Measurements from ENCODE around the gene CRBN. TPM values are rescaled to one million over a fixed set of nuclear protein-coding genes. Genes with fewer than 3 reads are reported as not detected.

Gene CRBN
- total and polyA plus RNA-seq, 2 of the 13 experiments (the other 11 are each of a cell fraction or from before 2014, with no cell fraction given) = 30.8 to 36.1 TPM

DNA sequence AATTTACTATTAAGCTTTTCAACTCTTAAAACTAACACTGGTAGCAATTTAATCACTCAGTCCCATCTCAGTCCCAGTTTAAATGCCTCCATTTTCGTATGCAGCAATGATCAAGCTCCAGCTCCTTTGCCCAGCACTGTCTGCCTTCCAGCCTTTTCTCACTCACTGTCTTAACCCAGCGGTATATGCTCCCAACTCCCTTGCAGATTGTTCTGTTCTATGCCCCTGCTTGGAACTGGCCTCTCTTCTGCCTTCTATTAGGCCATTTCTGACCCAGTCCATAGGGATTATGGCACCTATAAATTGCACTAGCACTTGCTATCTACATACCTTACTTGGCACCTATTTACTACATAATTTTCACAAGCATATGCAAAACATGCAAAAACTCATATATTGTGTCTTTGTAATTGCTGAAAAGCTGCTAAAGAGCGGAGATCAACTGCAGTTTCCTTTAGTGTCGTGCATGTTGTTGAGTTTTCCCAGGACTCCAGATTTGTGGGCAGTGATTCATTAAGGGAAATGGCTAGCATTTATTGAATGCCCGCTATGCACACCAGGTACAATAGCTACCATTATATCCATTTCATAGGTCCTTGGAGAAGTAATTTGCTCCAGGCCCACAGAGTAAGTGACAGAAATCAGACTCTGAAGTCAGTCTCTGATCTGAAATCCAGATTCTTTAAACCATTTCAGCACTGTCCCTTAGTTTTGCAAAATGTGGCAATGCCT is 24.4 kb downstream of the CRBN start:
- POLR2A ChIA-PET = no interaction called here
- Histone ChIP-seq H3K79me2 (ENCODE audit: insufficient read depth, low read length) (no peaks in the 10 kb centered on the region), H3K36me3 (replicated peaks in 1 of 2; ENCODE audit: control insufficient read depth in 1 of 2, insufficient read depth in 2 of 2, low read length in 2 of 2) (peaks cover 3 to 69% of the 10 kb centered on the region in 2 experiments)

DNA sequence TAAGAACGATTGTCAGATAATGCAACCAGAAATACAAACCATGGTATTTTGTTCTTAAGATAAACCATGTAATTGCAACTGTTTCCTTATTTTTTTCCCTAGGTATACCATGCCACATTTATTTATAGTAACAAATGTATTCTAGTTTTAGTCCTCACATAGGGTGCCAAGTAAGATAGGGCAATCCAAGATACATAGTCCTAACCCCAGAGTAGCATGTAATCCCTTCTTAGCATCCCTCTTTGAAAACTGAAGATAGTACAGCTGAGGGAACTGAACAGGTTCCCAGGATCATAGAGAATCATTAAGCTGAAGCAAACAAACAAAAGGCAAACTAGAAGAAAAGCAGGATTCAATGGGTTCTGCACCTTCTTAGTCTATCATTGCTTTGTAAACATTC is 28.0 kb downstream of the CRBN start:
- peak; percentile 77 for TF ChIP-seq RBM22 (optimal IDR thresholded peaks at IDR 0.05; ENCODE audit: low read length)
- no peak for TF ChIP-seq PCBP2 (optimal IDR thresholded peaks at IDR 0.05; ENCODE audit: low read depth, low read length, poor library complexity, severe bottlenecking)
- no peak for TF ChIP-seq MEIS2 (CRISPR knock-in tag; IDR thresholded peaks at IDR 0.05)
- 76% methylated on average over 1 of the region's 1 CpG for WGBS (ENCODE audit: low lambda C conversion rate)
- no peaks in the 10 kb centered on the region for H3K4me1 ChIP-seq (ENCODE audit: insufficient read depth, low read length)
- in situ Hi-C loops (cut with HindIII; ENCODE audit: extremely low pct_ligation_motif_present, low pct_unique_long_range_greater_than_20kb) = no loop called here
- peaks cover 3 to 72% of the 10 kb centered on the region in 2 experiments for H3K36me3 ChIP-seq (replicated peaks in 1 of 2; ENCODE audit: control insufficient read depth in 1 of 2, insufficient read depth in 2 of 2, low read length in 2 of 2)
- no peaks in the 10 kb centered on the region for H3K79me2 ChIP-seq (ENCODE audit: insufficient read depth, low read length)
- ChIA-PET POLR2A (no interaction called here), CTCF (ENCODE audit: low intra/inter-chr PET ratio, low total read pairs) (no interaction called here)
- BruUV-seq (replicated peaks) = no TSS peak
- H3K9me3 ChIP-seq (ENCODE audit: low read length) = no peaks in the 10 kb centered on the region
- no peak overlapping the region for H3K4me3 ChIP-seq (replicated peaks in 1 of 3; ENCODE audit: insufficient read depth in 1 of 3, low read depth in 2 of 3, low read length in 3 of 3)
- no peaks in the 10 kb centered on the region for H3K27me3 ChIP-seq (ENCODE audit: control insufficient read depth in 1 of 2, insufficient read depth in 2 of 2, low read length in 2 of 2)
- no peak overlapping the region for H3K27ac ChIP-seq (ENCODE audit: extremely low read length, insufficient read depth, low read length)
- H2AFZ ChIP-seq (ENCODE audit: low read length) = no peak overlapping the region
- no peak for ATAC-seq
- no peak overlapping the region for H3K4me2 ChIP-seq (ENCODE audit: low read depth, low read length)
- DNase-seq (ENCODE audit: low spot score) = no peak
- no peaks in the 10 kb centered on the region for H4K20me1 ChIP-seq (ENCODE audit: insufficient read depth, low read length)
- H3K9ac ChIP-seq (ENCODE audit: insufficient read depth, low read depth, low read length) = no peak overlapping the region
- FAIRE-seq = no peak
- intact Hi-C loops (cut with micrococcal nuclease; ENCODE audit: unreplicated experiment) = no loop called here

More for the DNA sequence above, 24.4 kb downstream of the CRBN start:
- in situ Hi-C loops (cut with HindIII; ENCODE audit: extremely low pct_ligation_motif_present, low pct_unique_long_range_greater_than_20kb) (no loop called here), intact Hi-C loops (cut with micrococcal nuclease; ENCODE audit: unreplicated experiment) (no loop called here)
- Histone ChIP-seq H3K9me3 (ENCODE audit: low read length) (no peaks in the 10 kb centered on the region), H4K20me1 (ENCODE audit: insufficient read depth, low read length) (no peaks in the 10 kb centered on the region; the same call in 1 of the 2 replicates), H3K4me2 (ENCODE audit: low read depth, low read length) (no peak overlapping the region), H3K4me3 (replicated peaks in 1 of 3; ENCODE audit: insufficient read depth in 1 of 3, low read depth in 2 of 3, low read length in 3 of 3) (no peak overlapping the region), H3K9ac (ENCODE audit: insufficient read depth, low read depth, low read length) (no peak overlapping the region), H3K27ac (ENCODE audit: extremely low read length, insufficient read depth, low read length) (no peak overlapping the region), H3K4me1 (ENCODE audit: insufficient read depth, low read length) (no peaks in the 10 kb centered on the region), H3K27me3 (ENCODE audit: control insufficient read depth in 1 of 2, insufficient read depth in 2 of 2, low read length in 2 of 2) (no peaks in the 10 kb centered on the region), H2AFZ (ENCODE audit: low read length) (no peak overlapping the region)
- FAIRE-seq = no peak
- CTCF ChIA-PET (ENCODE audit: low intra/inter-chr PET ratio, low total read pairs) = no interaction called here
- TF ChIP-seq RBM22 (optimal IDR thresholded peaks at IDR 0.05; ENCODE audit: low read length) (peak; percentile 85), ZNF24 (IDR thresholded peaks at IDR 0.05) (no peak)
- 96% methylated on average over 5 of the region's 5 CpGs for WGBS (ENCODE audit: low lambda C conversion rate)
- BruUV-seq (replicated peaks) = no TSS peak
- ATAC-seq = no peak
- no peak for DNase-seq (ENCODE audit: low spot score)

Measured in HepG2 (cell line).